ENCODE measurements around the gene MYO7A.

MYO7A gene

DNA sequence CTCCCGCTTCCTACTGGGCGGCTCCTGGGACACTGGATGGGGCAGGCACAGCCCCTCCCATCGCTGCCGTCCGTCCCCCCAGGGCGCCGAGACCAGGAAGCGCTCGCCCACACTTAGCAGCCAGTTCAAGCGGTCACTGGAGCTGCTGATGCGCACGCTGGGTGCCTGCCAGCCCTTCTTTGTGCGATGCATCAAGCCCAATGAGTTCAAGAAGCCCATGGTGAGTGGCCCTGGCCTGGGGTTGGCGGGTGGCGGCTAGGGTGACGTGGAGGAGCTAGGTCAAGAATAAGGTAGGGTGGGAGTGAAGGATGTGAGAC lies 44.6 kb downstream of the MYO7A start:
- Histone ChIP-seq H3K27ac (ENCODE audit: low read depth in 2 of 2, low read length in 2 of 2) (no peak overlapping the region), H3K4me1 (ENCODE audit: control insufficient read depth in 2 of 2, insufficient read depth in 2 of 2, low read length in 2 of 2) (no peaks in the 10 kb centered on the region), H3K36me3 (ENCODE audit: control insufficient read depth in 2 of 2, insufficient read depth in 2 of 2, low read length in 2 of 2) (no peaks in the 10 kb centered on the region), H3K4me3 (ENCODE audit: low read length in 2 of 2) (no peak overlapping the region), H3K27me3 (ENCODE audit: control insufficient read depth in 2 of 2, insufficient read depth in 2 of 2, low read length in 2 of 2) (no peaks in the 10 kb centered on the region), H3K9me3 (ENCODE audit: control insufficient read depth in 2 of 2, low read length in 2 of 2) (no peaks in the 10 kb centered on the region), H3K9ac (ENCODE audit: low read depth in 1 of 2, low read length in 2 of 2) (no peak overlapping the region)

DNA sequence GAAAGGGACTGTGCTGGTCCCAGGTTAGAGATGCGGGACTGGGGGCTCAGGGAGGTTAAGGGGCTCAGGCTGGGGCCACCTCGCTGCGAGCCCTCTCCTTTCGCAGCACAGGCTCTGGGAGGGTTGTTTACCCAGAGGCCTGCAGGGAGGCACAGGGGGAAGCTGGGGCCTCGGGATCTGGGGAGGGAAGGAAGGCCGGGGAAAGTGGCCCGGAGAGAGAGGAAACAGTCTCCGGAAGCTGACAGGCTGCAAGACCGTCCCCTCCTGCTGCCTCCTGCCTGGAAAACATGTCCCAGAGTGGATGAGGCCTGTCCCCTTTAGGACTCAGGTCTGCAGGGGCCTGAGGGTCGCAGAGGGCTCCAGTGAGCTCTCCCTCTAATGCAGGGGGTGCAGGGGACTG lies 45.4 kb downstream of the MYO7A start:
- Histone ChIP-seq H3K9ac (ENCODE audit: low read depth in 1 of 2, low read length in 2 of 2) (no peak overlapping the region), H3K9me3 (ENCODE audit: control insufficient read depth in 2 of 2, low read length in 2 of 2) (no peaks in the 10 kb centered on the region), H3K4me3 (ENCODE audit: low read length in 2 of 2) (no peak overlapping the region), H3K36me3 (ENCODE audit: control insufficient read depth in 2 of 2, insufficient read depth in 2 of 2, low read length in 2 of 2) (no peaks in the 10 kb centered on the region), H3K4me1 (ENCODE audit: control insufficient read depth in 2 of 2, insufficient read depth in 2 of 2, low read length in 2 of 2) (no peaks in the 10 kb centered on the region), H3K27ac (ENCODE audit: low read depth in 2 of 2, low read length in 2 of 2) (no peak overlapping the region), H3K27me3 (ENCODE audit: control insufficient read depth in 2 of 2, insufficient read depth in 2 of 2, low read length in 2 of 2) (no peaks in the 10 kb centered on the region)

DNA sequence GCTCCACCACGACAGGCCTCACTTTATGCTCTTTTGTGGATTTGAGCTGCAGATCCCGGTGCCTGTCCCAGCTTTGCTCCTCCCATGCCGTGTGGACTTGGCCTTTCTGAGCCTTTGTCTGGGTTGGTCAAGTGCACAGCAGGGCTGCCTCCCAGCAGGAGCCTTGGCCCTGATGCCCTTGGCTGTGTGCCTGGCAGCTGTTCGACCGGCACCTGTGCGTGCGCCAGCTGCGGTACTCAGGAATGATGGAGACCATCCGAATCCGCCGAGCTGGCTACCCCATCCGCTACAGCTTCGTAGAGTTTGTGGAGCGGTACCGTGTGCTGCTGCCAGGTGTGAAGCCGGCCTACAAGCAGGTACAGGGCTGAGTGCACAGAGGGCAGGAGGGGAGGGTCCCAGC lies 46.5 kb downstream of the MYO7A start:
- Histone ChIP-seq H3K4me3 (ENCODE audit: low read length in 2 of 2) (no peak overlapping the region), H3K9ac (ENCODE audit: low read depth in 1 of 2, low read length in 2 of 2) (no peak overlapping the region), H3K27ac (ENCODE audit: low read depth in 2 of 2, low read length in 2 of 2) (no peak overlapping the region), H3K9me3 (ENCODE audit: control insufficient read depth in 2 of 2, low read length in 2 of 2) (no peaks in the 10 kb centered on the region), H3K4me1 (ENCODE audit: control insufficient read depth in 2 of 2, insufficient read depth in 2 of 2, low read length in 2 of 2) (no peaks in the 10 kb centered on the region), H3K36me3 (ENCODE audit: control insufficient read depth in 2 of 2, insufficient read depth in 2 of 2, low read length in 2 of 2) (no peaks in the 10 kb centered on the region), H3K27me3 (ENCODE audit: control insufficient read depth in 2 of 2, insufficient read depth in 2 of 2, low read length in 2 of 2) (no peaks in the 10 kb centered on the region)

DNA sequence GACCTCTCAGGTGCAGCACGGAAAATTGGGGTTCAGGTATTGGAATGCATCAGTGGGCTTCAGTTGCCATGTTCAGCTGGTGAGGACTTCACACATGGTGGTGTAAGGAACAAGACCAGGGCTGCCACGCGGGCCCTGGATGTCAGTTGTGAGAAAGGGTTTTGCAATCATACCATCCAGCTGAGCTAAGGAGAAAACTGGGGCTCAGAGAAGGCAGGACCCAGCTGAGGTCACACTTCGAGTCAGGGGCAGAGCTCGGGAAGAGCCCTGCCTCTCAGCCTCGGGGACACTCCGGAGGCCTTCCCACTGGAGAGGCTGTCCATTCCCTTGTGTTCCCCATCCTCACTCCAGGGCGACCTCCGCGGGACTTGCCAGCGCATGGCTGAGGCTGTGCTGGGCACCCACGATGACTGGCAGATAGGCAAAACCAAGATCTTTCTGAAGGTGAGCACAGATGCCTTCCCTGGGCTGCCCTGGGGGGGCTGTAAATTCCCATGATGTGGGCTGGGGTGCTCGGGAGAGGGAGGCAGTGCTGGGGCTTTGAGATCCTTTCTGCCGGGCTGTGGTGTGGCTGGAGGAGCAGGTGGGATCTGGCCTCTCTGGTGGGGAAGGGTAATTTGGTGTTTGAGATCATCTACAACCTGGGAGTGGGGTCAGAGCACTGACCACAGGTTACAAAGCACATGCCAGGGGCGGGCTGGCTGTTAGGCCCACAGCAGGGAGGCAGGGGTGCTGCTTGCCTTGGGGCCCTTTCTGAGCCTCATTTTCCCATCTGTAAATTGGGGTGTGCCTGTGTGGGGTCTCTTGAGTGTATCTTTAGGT lies 47.2 kb downstream of the MYO7A start:
- Histone ChIP-seq H3K27me3 (ENCODE audit: control insufficient read depth in 2 of 2, insufficient read depth in 2 of 2, low read length in 2 of 2) (no peaks in the 10 kb centered on the region), H3K36me3 (ENCODE audit: control insufficient read depth in 2 of 2, insufficient read depth in 2 of 2, low read length in 2 of 2) (no peaks in the 10 kb centered on the region), H3K9ac (ENCODE audit: low read depth in 1 of 2, low read length in 2 of 2) (peak overlapping the region in 1 of 2 donors; percentile 12), H3K4me3 (ENCODE audit: low read length in 2 of 2) (no peak overlapping the region), H3K4me1 (ENCODE audit: control insufficient read depth in 2 of 2, insufficient read depth in 2 of 2, low read length in 2 of 2) (no peaks in the 10 kb centered on the region), H3K27ac (ENCODE audit: low read depth in 2 of 2, low read length in 2 of 2) (peak overlapping the region; percentile 21 to 38), H3K9me3 (ENCODE audit: control insufficient read depth in 2 of 2, low read length in 2 of 2) (no peaks in the 10 kb centered on the region)

DNA sequence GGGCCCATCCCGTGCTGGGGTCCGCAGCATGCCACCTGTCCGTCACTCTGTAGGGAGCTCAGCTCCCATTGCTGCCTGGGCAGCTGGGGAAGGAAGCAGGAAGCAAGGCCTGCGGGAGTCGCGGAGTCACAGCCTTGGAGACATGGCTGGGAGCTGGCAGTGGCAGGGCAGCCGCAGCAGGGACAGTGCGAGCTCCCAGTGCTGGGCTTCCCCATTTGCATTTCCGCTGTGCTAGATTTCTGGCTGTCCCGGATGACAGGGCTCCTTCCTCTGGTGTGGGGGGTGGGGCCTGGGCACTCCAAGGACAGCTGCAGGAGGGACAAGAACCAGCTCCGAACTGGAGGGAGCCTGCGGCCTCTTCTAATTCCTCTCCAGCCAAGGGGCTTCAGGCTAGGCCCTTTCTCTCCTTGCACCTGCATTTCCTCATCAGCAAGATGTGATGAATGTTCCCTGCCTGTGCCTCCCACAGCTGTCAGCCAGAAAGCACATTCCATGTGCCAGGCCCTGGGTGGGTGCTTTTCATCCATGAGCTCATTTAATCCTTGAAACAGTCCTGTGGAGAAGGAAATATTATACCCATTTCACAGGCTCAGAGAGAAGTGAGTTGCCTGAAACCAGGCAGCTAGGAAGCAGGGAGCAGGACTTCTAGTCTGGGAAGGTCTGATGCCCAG lies 48.0 kb downstream of the MYO7A start:
- no peaks in the 10 kb centered on the region for H3K9me3 ChIP-seq (ENCODE audit: control insufficient read depth in 2 of 2, low read length in 2 of 2)
- no peaks in the 10 kb centered on the region for H3K36me3 ChIP-seq (ENCODE audit: control insufficient read depth in 2 of 2, insufficient read depth in 2 of 2, low read length in 2 of 2)
- peak overlapping the region in 1 of 2 donors; percentile 12 for H3K9ac ChIP-seq (ENCODE audit: low read depth in 1 of 2, low read length in 2 of 2)
- no peak overlapping the region for H3K4me3 ChIP-seq (ENCODE audit: low read length in 2 of 2)
- H3K27me3 ChIP-seq (ENCODE audit: control insufficient read depth in 2 of 2, insufficient read depth in 2 of 2, low read length in 2 of 2), result no peaks in the 10 kb centered on the region
- H3K27ac ChIP-seq (ENCODE audit: low read depth in 2 of 2, low read length in 2 of 2), result peak overlapping the region in 1 of 2 donors; percentile 38
- no peaks in the 10 kb centered on the region for H3K4me1 ChIP-seq (ENCODE audit: control insufficient read depth in 2 of 2, insufficient read depth in 2 of 2, low read length in 2 of 2)

DNA sequence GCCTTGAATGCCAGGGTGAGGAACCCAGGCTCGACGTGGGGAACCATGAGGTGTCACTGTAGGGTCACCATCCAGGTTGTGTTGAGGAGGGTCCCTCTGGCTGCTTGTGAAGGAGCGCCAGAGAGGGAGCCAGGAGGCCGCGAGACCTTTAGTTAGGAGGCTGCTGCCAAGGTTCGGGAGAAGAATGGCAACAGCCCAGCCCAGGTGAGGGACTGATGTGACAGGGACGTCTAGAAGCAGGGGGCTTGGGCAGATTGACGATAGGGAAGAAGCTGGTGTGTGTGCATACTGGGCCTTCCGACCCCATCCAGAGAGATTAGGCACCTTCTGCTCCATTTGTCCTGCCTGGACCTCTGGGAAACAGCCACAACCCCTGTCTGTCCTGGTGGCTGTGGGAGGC lies 49.0 kb downstream of the MYO7A start:
- Histone ChIP-seq H3K4me1 (ENCODE audit: control insufficient read depth in 2 of 2, insufficient read depth in 2 of 2, low read length in 2 of 2) (no peaks in the 10 kb centered on the region), H3K27me3 (ENCODE audit: control insufficient read depth in 2 of 2, insufficient read depth in 2 of 2, low read length in 2 of 2) (no peaks in the 10 kb centered on the region), H3K9me3 (ENCODE audit: control insufficient read depth in 2 of 2, low read length in 2 of 2) (no peaks in the 10 kb centered on the region), H3K4me3 (ENCODE audit: low read length in 2 of 2) (no peak overlapping the region), H3K36me3 (ENCODE audit: control insufficient read depth in 2 of 2, insufficient read depth in 2 of 2, low read length in 2 of 2) (no peaks in the 10 kb centered on the region), H3K27ac (ENCODE audit: low read depth in 2 of 2, low read length in 2 of 2) (no peak overlapping the region), H3K9ac (ENCODE audit: low read depth in 1 of 2, low read length in 2 of 2) (no peak overlapping the region)

DNA sequence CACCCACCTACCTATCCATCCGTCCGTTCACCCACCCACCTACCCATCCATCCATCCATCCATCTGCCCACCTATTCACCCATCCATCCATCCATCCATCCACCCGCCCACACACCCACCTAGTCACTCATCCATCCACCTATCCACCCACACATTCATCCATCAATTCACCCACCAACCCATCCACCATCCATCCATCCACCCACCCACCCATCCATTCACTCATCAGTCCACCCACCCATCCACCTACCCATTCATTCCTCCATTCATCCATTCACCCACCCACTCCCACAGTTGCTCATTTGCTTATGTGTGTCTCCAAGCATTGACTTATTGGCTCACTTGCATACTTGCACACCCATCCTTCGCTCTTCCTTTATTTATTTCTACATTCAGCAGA lies 50.1 kb downstream of the MYO7A start:
- Histone ChIP-seq H3K27ac (ENCODE audit: low read depth in 2 of 2, low read length in 2 of 2) (no peak overlapping the region), H3K9ac (ENCODE audit: low read depth in 1 of 2, low read length in 2 of 2) (no peak overlapping the region), H3K36me3 (ENCODE audit: control insufficient read depth in 2 of 2, insufficient read depth in 2 of 2, low read length in 2 of 2) (no peaks in the 10 kb centered on the region), H3K27me3 (ENCODE audit: control insufficient read depth in 2 of 2, insufficient read depth in 2 of 2, low read length in 2 of 2) (no peaks in the 10 kb centered on the region), H3K4me1 (ENCODE audit: control insufficient read depth in 2 of 2, insufficient read depth in 2 of 2, low read length in 2 of 2) (no peaks in the 10 kb centered on the region), H3K4me3 (ENCODE audit: low read length in 2 of 2) (no peak overlapping the region), H3K9me3 (ENCODE audit: control insufficient read depth in 2 of 2, low read length in 2 of 2) (no peaks in the 10 kb centered on the region)

DNA sequence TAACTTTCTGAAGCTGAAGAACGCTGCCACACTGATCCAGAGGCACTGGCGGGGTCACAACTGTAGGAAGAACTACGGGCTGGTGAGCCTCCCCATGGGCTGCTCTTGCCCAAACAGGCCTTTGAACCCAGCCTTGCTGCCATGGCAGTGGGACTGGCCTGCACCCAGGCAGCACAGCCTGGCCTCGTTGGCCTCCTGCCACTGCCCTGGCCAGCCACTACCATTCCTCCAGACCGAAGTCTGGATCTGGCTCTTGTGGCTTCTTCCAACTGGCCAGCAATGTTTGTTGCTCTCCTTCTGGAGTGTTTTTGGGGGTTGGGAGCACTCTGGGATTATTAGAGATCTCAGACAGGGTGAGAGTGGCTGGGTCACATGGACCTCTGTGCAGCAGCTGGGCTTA lies 51.0 kb downstream of the MYO7A start:
- Histone ChIP-seq H3K27me3 (ENCODE audit: control insufficient read depth in 2 of 2, insufficient read depth in 2 of 2, low read length in 2 of 2) (no peaks in the 10 kb centered on the region), H3K27ac (ENCODE audit: low read depth in 2 of 2, low read length in 2 of 2) (no peak overlapping the region), H3K9ac (ENCODE audit: low read depth in 1 of 2, low read length in 2 of 2) (no peak overlapping the region), H3K9me3 (ENCODE audit: control insufficient read depth in 2 of 2, low read length in 2 of 2) (no peaks in the 10 kb centered on the region), H3K4me3 (ENCODE audit: low read length in 2 of 2) (no peak overlapping the region), H3K4me1 (ENCODE audit: control insufficient read depth in 2 of 2, insufficient read depth in 2 of 2, low read length in 2 of 2) (no peaks in the 10 kb centered on the region), H3K36me3 (ENCODE audit: control insufficient read depth in 2 of 2, insufficient read depth in 2 of 2, low read length in 2 of 2) (no peaks in the 10 kb centered on the region)

DNA sequence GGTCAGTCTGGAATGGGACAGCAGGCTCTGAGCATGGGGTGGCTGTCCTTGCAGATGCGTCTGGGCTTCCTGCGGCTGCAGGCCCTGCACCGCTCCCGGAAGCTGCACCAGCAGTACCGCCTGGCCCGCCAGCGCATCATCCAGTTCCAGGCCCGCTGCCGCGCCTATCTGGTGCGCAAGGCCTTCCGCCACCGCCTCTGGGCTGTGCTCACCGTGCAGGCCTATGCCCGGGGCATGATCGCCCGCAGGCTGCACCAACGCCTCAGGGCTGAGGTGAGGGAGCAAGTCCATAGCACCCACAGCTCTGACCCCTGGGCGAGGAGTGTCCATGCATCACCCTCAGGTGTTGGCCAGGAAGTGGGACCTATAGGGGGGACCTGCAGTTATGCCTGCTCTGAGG lies 51.6 kb downstream of the MYO7A start:
- Histone ChIP-seq H3K27ac (ENCODE audit: low read depth in 2 of 2, low read length in 2 of 2) (no peak overlapping the region), H3K4me3 (ENCODE audit: low read length in 2 of 2) (no peak overlapping the region), H3K27me3 (ENCODE audit: control insufficient read depth in 2 of 2, insufficient read depth in 2 of 2, low read length in 2 of 2) (no peaks in the 10 kb centered on the region), H3K4me1 (ENCODE audit: control insufficient read depth in 2 of 2, insufficient read depth in 2 of 2, low read length in 2 of 2) (no peaks in the 10 kb centered on the region), H3K9ac (ENCODE audit: low read depth in 1 of 2, low read length in 2 of 2) (no peak overlapping the region), H3K9me3 (ENCODE audit: control insufficient read depth in 2 of 2, low read length in 2 of 2) (no peaks in the 10 kb centered on the region), H3K36me3 (ENCODE audit: control insufficient read depth in 2 of 2, insufficient read depth in 2 of 2, low read length in 2 of 2) (no peaks in the 10 kb centered on the region)

DNA sequence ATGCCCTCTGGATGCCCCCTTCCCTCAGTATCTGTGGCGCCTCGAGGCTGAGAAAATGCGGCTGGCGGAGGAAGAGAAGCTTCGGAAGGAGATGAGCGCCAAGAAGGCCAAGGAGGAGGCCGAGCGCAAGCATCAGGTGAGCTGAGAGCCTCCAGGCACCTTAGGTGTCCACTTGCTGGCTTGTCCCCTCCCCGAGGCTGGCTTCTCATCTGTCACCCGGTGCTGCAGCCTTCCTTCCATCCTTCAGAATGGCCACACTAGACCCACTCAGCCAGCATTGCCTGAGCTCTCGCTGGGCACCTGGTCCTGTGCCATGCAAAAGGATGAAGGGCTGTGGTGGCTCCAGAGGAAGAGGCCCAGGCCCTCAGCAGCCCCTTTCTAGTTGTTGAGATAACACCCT lies 52.3 kb downstream of the MYO7A start:
- Histone ChIP-seq H3K27ac (ENCODE audit: low read depth in 2 of 2, low read length in 2 of 2) (no peak overlapping the region), H3K9me3 (ENCODE audit: control insufficient read depth in 2 of 2, low read length in 2 of 2) (no peaks in the 10 kb centered on the region), H3K4me3 (ENCODE audit: low read length in 2 of 2) (no peak overlapping the region)

More for the DNA sequence above, 52.3 kb downstream of the MYO7A start:
- Histone ChIP-seq H3K4me1 (ENCODE audit: control insufficient read depth in 2 of 2, insufficient read depth in 2 of 2, low read length in 2 of 2) (no peaks in the 10 kb centered on the region), H3K36me3 (ENCODE audit: control insufficient read depth in 2 of 2, insufficient read depth in 2 of 2, low read length in 2 of 2) (no peaks in the 10 kb centered on the region), H3K27me3 (ENCODE audit: control insufficient read depth in 2 of 2, insufficient read depth in 2 of 2, low read length in 2 of 2) (no peaks in the 10 kb centered on the region), H3K9ac (ENCODE audit: low read depth in 1 of 2, low read length in 2 of 2) (no peak overlapping the region)
